HG03565 (cell line): ENCODE data around the gene CD80.
A peak's percentile ranks its signal among the peaks of the same experiment; 100 is the strongest.
"Not testable (repeated sequence)": the region's sequence is repeated elsewhere in the genome, so short reads cannot be mapped to it uniquely, and the experiment has no call there.

ENCODE experiments used
- ATAC-seq: cut with Tn5 transposase; IDR thresholded peaks from one replicate; pipeline ENCODE4 v1.9.1; 2021; ENCODE audit warnings: mild to moderate bottlenecking, moderate library complexity; ENCODE audit not compliant: unreplicated experiment

The CD80 gene

GRCh38 chr3:119559441-119559963 is at the start of gene CD80:
Gene CD80, minus strand, starts transcription at chr3:119559614. Its CDS starts 1,886 bp downstream, at chr3:119557728.
- peak; percentile 36 for ATAC-seq

DNA sequence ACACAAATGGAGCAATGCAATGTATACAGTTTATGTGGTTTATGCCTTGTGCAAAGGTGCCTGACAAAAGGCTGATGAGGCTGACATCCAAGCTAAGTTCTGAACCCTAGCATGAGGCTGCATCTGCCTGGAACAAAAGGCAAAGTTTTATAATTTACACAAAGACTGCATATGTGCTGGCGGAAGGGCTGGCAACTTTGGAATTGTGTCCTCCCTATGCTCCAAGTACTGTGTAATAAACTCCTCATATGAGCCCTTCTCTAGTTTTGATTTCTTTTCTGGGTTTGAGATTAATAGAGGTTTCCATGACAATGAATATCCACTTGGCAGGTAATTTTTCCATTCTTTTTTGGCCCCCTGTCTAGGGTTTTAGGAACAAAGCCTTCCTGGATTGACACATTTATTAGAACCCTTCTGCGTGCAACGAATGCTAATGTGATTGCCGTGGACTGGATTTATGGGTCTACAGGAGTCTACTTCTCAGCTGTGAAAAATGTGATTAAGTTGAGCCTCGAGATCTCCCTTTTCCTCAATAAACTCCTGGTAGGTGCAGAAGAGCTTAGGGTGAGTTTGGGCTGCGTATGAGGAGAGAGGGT is 49.1 kb upstream of the CD80 start:
- no peak for ATAC-seq

GRCh38 chr3:119604878-119605277 is 45.5 kb upstream of the CD80 start:
- ATAC-seq, result no peak

GRCh38 chr3:119602676-119603075 is 43.3 kb upstream of the CD80 start:
- ATAC-seq, result no peak

GRCh38 chr3:119601154-119601553 is 41.7 kb upstream of the CD80 start:
- ATAC-seq, result no peak

DNA sequence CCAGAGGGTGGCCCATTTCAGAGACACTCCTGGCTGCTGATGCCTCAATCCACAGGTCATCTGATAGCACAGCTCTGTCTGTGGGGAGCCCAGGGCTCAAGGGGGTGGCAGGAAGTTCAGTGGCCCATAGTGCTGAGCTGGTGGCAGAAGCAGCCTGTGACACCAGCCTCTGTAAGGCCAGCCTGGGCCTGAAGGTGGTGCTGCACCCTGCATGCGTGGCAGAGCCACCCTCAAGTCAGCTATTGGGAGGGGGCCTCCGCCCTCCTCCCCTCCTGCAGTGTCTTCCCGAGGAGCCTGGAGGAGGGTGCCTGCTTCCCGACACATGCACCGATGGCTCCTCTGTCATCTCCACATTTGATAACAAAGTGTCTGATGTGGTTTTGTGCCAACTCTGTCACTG is 41.3 kb upstream of the CD80 start:
- peak; percentile 54 for ATAC-seq

DNA sequence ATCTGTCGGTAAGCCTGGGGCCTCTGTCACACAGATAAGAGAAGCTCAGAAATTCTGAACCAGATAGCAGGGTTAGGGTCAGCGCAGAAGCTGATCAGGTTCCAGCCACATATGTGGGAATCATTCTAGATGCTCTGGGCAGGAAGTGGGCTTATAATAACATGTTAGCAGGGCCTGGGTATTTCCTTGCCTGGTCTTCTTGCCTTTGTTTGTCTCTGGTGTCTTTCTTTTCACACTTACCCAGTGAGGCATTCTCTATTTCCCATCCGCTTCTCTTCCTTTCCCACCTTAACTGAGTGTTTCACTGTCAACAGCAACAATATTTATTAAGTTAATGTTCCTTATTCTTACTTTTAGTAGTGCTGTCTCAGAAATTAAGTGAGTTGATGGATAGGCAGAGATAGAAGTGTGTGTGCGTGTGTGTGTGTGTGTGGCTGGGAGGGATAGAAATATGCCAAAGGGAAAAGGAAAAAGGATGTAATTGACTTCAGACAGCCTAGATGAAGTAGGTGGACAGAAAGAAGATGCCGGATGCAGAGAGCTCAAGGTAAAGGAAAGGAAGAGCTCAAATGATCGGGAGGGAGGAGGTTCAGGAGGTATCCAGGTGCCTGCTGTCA is 40.3 kb upstream of the CD80 start:
- ATAC-seq, result no peak

DNA sequence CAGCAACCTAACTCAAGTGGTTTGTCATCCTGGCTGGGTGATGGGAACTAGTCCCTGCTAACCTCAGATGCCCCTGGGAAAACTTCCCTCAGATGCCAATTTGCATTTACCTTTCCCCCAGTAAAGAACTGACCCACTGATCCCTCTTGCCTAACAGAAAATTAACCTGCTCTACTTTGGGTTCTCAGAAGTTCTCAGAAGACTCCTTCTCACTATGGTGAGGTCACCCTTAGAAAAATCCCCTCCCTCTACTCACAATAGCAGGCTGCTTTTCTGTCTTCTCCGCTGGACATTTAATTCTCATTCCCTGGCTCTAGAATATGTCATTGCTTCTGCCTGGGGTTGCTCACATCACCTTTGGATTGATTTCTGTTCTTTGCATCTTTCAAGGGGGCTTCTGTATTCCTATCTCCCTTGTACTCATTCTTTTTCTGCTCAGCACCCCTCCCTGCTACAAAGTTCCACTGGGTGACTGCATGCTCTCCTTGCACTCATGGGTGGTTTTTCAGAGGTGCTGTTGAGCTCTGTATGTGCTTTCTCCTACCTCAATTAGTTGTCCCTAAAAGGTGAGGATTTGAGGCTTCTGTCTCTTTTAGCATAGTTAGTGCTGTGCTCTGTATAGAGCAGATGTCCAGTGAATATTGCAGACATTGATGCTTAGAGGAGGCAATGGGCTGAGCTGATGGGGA is 39.1 kb upstream of the CD80 start:
- ATAC-seq, result peak; percentile 42

DNA sequence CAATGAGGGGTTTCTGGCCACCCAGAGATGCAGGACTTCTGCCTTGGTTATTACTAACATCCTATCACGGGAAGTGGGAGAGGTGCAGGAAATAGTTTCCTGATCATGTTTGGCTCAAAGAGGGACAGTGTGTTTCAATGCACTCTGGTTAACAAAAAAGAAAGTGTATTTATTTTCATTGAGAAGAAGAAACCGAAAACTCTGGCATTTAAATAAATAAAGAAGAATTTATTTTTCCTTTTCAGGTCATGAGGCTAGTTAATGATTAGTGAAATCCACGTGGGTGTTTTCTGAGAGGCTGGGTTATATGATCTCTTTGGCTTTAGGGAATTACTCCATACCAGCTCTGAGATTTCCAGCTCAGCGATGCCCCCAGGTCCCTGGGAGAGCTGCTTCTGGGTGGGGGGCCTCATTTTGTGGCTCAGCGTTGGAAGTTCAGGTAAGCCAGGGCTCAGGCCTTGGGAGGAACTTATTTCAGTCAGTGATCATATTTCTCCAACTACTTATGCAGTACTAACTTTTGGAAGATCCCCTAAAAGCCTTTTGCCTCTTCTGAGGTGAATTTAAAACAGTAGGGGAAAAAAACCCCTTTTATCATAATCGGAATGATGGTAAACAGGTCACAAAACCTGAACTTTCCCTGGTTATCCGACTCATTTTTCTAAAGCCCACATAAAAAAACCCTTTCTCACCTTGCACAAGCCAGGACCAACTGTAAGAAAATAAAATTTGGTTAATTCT is 38.3 kb upstream of the CD80 start, which contains the start of gene PLA1A:
Gene PLA1A, plus strand, starts transcription at position 338 of the 741 bp plus-strand sequence. Its CDS starts 29 bp downstream, at position 367.
- no peak for ATAC-seq

GRCh38 chr3:119596398-119596797 is 37.0 kb upstream of the CD80 start:
- no peak for ATAC-seq

- no peak for ATAC-seq
Measured at GRCh38 chr3:119595639-119596334, 36.4 kb upstream of the CD80 start.

DNA sequence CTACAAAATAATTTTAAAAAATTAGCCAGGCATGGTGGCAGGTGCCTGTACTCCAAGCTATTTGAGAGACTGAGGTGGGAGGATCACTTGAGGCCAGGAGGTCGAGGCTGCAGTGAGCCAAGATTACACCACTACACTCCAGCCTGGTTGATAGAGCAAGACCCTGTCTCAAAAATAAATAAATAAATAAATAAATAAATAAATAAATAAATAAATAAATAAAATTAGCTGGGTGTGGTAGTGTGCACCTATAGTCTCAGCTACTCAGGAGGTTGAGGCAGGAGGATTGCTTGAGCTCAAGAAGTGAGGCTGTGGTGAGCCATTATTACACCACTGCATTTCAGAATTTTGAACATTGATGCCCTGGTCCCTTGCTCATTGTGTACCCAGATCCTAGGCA is 35.5 kb upstream of the CD80 start:
- ATAC-seq, result not testable (repeated sequence)

GRCh38 chr3:119594066-119594465 is 34.7 kb upstream of the CD80 start:
- no peak for ATAC-seq

DNA sequence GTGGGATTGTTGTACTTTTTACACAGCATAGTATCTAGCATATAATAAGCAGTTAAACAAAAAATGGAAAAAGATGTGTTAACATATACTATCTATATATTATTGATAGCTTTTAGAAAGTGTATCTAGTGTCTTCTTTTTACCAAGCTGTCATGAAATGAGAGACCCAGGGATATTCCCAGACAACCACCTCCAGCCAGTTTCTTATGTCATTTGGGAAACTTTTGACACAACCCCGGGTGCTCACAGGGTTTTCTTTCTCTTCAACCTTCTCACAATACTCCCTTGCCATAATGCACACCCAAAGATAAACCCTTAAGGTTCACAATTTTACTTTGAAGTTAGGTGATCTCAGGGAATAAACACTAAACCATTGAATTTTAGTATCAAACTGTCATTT is 33.4 kb upstream of the CD80 start:
- ATAC-seq, result no peak

GRCh38 chr3:119590706-119591105 is 31.3 kb upstream of the CD80 start:
- ATAC-seq, result no peak

DNA sequence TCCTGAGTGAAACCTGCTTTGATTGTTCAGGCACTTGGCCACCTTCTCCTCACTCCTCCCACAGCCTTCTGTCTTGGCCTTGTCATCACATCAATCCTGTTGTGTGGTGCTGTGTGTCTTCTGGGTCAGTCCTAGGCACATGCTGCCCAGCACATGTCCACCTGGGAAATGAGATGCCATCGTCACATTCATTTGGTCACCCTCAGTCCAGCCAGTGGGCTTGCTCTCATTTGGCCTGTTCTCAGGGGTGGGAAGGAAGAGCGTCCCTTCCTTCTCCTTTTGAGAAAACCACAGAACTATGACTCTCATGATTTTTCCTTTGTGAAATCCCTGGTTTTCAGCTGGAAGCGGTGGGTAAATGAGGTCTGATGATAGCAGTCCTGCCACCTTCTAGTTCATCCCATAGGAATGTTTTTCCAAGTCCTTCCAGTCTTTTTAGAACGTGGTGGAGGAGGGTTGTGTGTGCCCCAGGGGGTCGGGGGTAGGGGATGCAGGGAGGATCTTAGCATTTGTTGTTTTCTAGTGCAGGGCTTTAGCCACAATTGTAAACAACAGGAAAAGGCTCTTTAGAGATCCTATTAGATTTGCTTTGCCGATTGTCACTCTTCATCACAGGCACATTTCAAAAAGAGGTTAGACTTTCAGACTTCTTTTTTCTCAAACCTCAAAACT is 29.8 kb upstream of the CD80 start:
- no peak for ATAC-seq

DNA sequence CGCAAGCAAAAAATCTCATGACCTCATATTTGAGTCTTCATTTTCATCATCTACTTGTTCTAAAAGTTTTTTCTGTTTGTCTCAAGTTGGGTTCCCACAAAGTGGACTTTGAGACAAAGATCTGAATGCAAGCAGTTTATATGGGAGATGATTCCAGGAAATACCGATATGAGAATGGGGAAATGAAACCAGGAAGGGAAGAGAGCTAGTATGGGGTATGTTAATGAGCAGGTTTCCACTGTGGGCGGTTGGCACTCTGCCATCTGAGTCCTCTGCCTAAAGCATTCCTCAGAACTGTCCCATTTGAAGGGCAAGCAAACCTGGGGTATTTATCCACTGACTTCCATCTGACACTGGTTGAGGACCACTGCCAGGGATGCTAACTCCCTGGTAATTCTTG is 28.7 kb upstream of the CD80 start:
- peak; percentile 56 for ATAC-seq

- no peak for ATAC-seq
Measured at GRCh38 chr3:119586733-119587172, 27.3 kb upstream of the CD80 start.

DNA sequence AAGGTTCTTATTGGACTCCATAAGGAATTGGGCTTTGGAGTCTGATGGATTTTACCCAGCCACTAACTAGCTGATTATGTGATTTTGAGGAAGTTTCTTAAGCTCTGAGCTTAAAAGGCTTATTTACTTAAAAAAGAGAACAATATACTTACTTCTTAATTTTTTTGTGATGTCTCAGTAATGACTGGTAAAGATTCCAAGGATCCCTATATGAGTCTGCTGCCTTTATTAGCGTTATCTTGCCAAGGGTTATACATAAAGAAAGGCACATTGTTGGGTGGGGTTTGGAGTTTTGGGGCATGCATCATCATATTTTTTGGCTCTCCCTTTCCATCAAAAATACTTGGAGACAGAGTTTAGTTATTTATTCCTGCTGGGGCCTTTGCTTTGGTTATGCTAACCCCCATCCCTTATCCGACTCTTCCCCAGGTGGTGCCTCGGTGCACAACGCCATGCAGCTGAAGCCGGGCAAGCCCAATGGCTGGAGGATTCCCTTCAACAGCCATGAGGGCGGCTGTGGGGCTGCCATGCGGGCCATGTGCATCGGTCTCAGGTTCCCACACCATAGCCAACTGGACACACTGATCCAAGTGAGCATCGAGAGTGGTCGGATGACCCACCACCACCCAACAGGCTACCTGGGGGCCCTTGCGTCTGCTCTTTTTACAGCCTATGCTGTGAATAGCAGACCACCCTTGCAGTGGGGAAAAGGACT is 26.6 kb upstream of the CD80 start:
- ATAC-seq, result no peak
